Erythroblast (primary cell): ENCODE measurements around the gene MBOAT1.

ENCODE experiments used
- GATA1 ChIP-seq: IDR thresholded peaks from 2 replicates; pipeline ENCODE4 v1.6.1; 2011; ENCODE audit warnings: low read depth, mild to moderate bottlenecking, control low read depth, low read length, moderate library complexity
- POLR2A ChIP-seq: IDR thresholded peaks from 2 replicates; pipeline ENCODE4 v1.6.1; 2011; ENCODE audit warnings: mild to moderate bottlenecking, low read length

DNA sequence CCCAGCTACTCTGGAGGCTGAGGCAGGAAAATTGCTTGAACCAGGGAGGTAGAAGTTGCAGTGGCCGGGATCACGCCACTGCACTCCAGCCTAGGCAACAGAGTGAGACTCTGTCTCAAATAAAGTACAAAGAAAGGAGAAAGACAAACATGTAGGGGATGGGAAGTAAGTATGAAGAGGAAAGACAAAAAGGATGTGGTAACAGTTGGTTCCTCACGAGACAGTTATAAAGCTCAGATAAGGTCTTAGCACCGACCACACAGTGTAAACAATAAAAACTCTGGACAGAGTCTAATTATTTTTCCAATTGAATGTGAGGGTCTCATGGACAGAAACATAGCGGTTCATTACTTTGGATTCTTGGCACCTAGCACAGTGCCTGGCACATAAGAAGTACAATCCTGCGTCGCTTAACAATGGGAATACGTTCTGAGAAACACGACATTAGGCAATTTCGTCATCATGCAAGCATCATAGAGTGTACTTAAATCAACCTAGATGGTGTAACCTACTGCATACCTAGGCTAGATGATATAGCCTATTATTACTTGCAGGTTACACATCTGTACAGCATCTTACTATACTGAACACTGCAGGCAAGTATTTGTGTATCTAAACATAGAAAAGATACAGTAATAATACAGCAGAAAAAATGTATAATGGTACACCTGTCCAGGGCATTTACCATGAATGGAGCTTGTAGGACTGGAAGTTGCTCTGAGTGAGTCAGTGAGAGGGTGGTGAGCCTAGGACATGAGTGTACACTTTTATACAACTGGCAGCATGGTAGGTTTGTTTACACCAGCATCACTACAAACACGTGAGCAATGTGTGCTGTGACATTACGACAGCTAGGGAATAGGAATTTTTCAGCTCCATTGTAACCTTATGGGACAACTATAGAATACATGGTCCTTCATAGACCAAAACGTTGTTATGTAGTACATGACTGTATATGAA lies 38.2 kb downstream of the MBOAT1 start:
- TF ChIP-seq POLR2A (no peak), GATA1 (no peak)
